ENCODE data around the gene CADPS. TPM values are rescaled to one million over a fixed set of nuclear protein-coding genes. Genes with fewer than 3 reads are reported as not detected.

Gene CADPS
- total and polyA plus RNA-seq, 2 donors = 2.3 to 4.4 TPM

- H3K27ac ChIP-seq (ENCODE audit: low read depth in 1 of 2, low read length in 1 of 2) = no peak overlapping the region
- no peaks in the 10 kb centered on the region for H3K4me1 ChIP-seq (ENCODE audit: control insufficient read depth in 2 of 2, insufficient read depth in 2 of 2, low read length in 2 of 2)
- H3K36me3 ChIP-seq (ENCODE audit: control insufficient read depth in 2 of 2, insufficient read depth in 2 of 2, low read length in 1 of 2) = no peaks in the 10 kb centered on the region
- WGBS = 89% methylated on average over 4 of the region's 4 CpGs
- H3K4me3 ChIP-seq (ENCODE audit: low read length in 2 of 2) = no peak overlapping the region
- H3K27me3 ChIP-seq (ENCODE audit: control insufficient read depth in 2 of 2, insufficient read depth in 1 of 2, low read length in 1 of 2) = no peaks in the 10 kb centered on the region
- no peak for DNase-seq (ENCODE audit: low read depth in 6 of 9, low spot score in 9 of 9)
- H3K9me3 ChIP-seq (ENCODE audit: control insufficient read depth in 2 of 2, insufficient read depth in 1 of 2, low read length in 1 of 2) = no peaks in the 10 kb centered on the region
These were observed 126.1 kb downstream of the CADPS start for GRCh38 chr3:62749130-62749529.

GRCh38 chr3:62737449-62737848, 137.8 kb downstream of the CADPS start:
- no peak for DNase-seq (ENCODE audit: low read depth in 6 of 9, low spot score in 9 of 9)
- Histone ChIP-seq H3K4me3 (ENCODE audit: low read length in 2 of 2) (no peak overlapping the region), H3K4me1 (ENCODE audit: control insufficient read depth in 2 of 2, insufficient read depth in 2 of 2, low read length in 2 of 2) (no peaks in the 10 kb centered on the region), H3K27me3 (ENCODE audit: control insufficient read depth in 2 of 2, insufficient read depth in 1 of 2, low read length in 1 of 2) (no peaks in the 10 kb centered on the region), H3K9me3 (ENCODE audit: control insufficient read depth in 2 of 2, insufficient read depth in 1 of 2, low read length in 1 of 2) (peaks cover 0 to 3% of the 10 kb centered on the region in 2 donors), H3K27ac (ENCODE audit: low read depth in 1 of 2, low read length in 1 of 2) (no peak overlapping the region), H3K36me3 (ENCODE audit: control insufficient read depth in 2 of 2, insufficient read depth in 2 of 2, low read length in 1 of 2) (no peaks in the 10 kb centered on the region)
- 83% methylated on average over 3 of the region's 3 CpGs for WGBS

GRCh38 chr3:62735510-62735909, 139.7 kb downstream of the CADPS start:
- DNase-seq (ENCODE audit: low read depth in 6 of 9, low spot score in 9 of 9) = no peak
- Histone ChIP-seq H3K4me1 (ENCODE audit: control insufficient read depth in 2 of 2, insufficient read depth in 2 of 2, low read length in 2 of 2) (no peaks in the 10 kb centered on the region), H3K27ac (ENCODE audit: low read depth in 1 of 2, low read length in 1 of 2) (no peak overlapping the region), H3K4me3 (ENCODE audit: low read length in 2 of 2) (no peak overlapping the region), H3K36me3 (ENCODE audit: control insufficient read depth in 2 of 2, insufficient read depth in 2 of 2, low read length in 1 of 2) (no peaks in the 10 kb centered on the region), H3K27me3 (ENCODE audit: control insufficient read depth in 2 of 2, insufficient read depth in 1 of 2, low read length in 1 of 2) (no peaks in the 10 kb centered on the region), H3K9me3 (ENCODE audit: control insufficient read depth in 2 of 2, insufficient read depth in 1 of 2, low read length in 1 of 2) (peaks cover 0 to 3% of the 10 kb centered on the region in 2 donors)
- 100% methylated on average over 1 of the region's 1 CpG for WGBS

- H3K27me3 ChIP-seq (ENCODE audit: control insufficient read depth in 2 of 2, insufficient read depth in 1 of 2, low read length in 1 of 2) = no peaks in the 10 kb centered on the region
- no peaks in the 10 kb centered on the region for H3K36me3 ChIP-seq (ENCODE audit: control insufficient read depth in 2 of 2, insufficient read depth in 2 of 2, low read length in 1 of 2)
- H3K27ac ChIP-seq (ENCODE audit: low read depth in 1 of 2, low read length in 1 of 2) = no peak overlapping the region
- DNase-seq (ENCODE audit: low read depth in 6 of 9, low spot score in 9 of 9) = no peak
- H3K4me1 ChIP-seq (ENCODE audit: control insufficient read depth in 2 of 2, insufficient read depth in 2 of 2, low read length in 2 of 2) = no peaks in the 10 kb centered on the region
- no peaks in the 10 kb centered on the region for H3K9me3 ChIP-seq (ENCODE audit: control insufficient read depth in 2 of 2, insufficient read depth in 1 of 2, low read length in 1 of 2)
- no peak overlapping the region for H3K4me3 ChIP-seq (ENCODE audit: low read length in 2 of 2)
- 89% methylated on average over 5 of the region's 5 CpGs for WGBS
These were observed 142.9 kb downstream of the CADPS start for GRCh38 chr3:62732183-62732904.

- no peak for DNase-seq (ENCODE audit: low read depth in 6 of 9, low spot score in 9 of 9)
- H3K4me1 ChIP-seq (ENCODE audit: control insufficient read depth in 2 of 2, insufficient read depth in 2 of 2, low read length in 2 of 2) = no peaks in the 10 kb centered on the region
- H3K36me3 ChIP-seq (ENCODE audit: control insufficient read depth in 2 of 2, insufficient read depth in 2 of 2, low read length in 1 of 2) = no peaks in the 10 kb centered on the region
- no peak overlapping the region for H3K27ac ChIP-seq (ENCODE audit: low read depth in 1 of 2, low read length in 1 of 2)
- WGBS = 82% methylated on average over 5 of the region's 5 CpGs
- no peaks in the 10 kb centered on the region for H3K9me3 ChIP-seq (ENCODE audit: control insufficient read depth in 2 of 2, insufficient read depth in 1 of 2, low read length in 1 of 2)
- no peaks in the 10 kb centered on the region for H3K27me3 ChIP-seq (ENCODE audit: control insufficient read depth in 2 of 2, insufficient read depth in 1 of 2, low read length in 1 of 2)
- H3K4me3 ChIP-seq (ENCODE audit: low read length in 2 of 2) = no peak overlapping the region
These were observed 147.2 kb downstream of the CADPS start for GRCh38 chr3:62727981-62728380.

GRCh38 chr3:62727536-62727935, 147.7 kb downstream of the CADPS start:
- Histone ChIP-seq H3K27ac (ENCODE audit: low read depth in 1 of 2, low read length in 1 of 2) (no peak overlapping the region), H3K36me3 (ENCODE audit: control insufficient read depth in 2 of 2, insufficient read depth in 2 of 2, low read length in 1 of 2) (no peaks in the 10 kb centered on the region), H3K4me3 (ENCODE audit: low read length in 2 of 2) (no peak overlapping the region), H3K4me1 (ENCODE audit: control insufficient read depth in 2 of 2, insufficient read depth in 2 of 2, low read length in 2 of 2) (no peaks in the 10 kb centered on the region), H3K27me3 (ENCODE audit: control insufficient read depth in 2 of 2, insufficient read depth in 1 of 2, low read length in 1 of 2) (no peaks in the 10 kb centered on the region), H3K9me3 (ENCODE audit: control insufficient read depth in 2 of 2, insufficient read depth in 1 of 2, low read length in 1 of 2) (no peaks in the 10 kb centered on the region)
- 97% methylated on average over 1 of the region's 1 CpG for WGBS
- no peak for DNase-seq (ENCODE audit: low read depth in 6 of 9, low spot score in 9 of 9)

GRCh38 chr3:62724503-62724902, 150.7 kb downstream of the CADPS start:
- DNase-seq (ENCODE audit: low read depth in 6 of 9, low spot score in 9 of 9) = no peak
- no peak overlapping the region for H3K4me3 ChIP-seq (ENCODE audit: low read length in 2 of 2)
- no peak overlapping the region for H3K27ac ChIP-seq (ENCODE audit: low read depth in 1 of 2, low read length in 1 of 2)
- H3K9me3 ChIP-seq (ENCODE audit: control insufficient read depth in 2 of 2, insufficient read depth in 1 of 2, low read length in 1 of 2) = no peaks in the 10 kb centered on the region
- no peaks in the 10 kb centered on the region for H3K36me3 ChIP-seq (ENCODE audit: control insufficient read depth in 2 of 2, insufficient read depth in 2 of 2, low read length in 1 of 2)
- H3K27me3 ChIP-seq (ENCODE audit: control insufficient read depth in 2 of 2, insufficient read depth in 1 of 2, low read length in 1 of 2) = no peaks in the 10 kb centered on the region
- WGBS = 93% methylated on average over 4 of the region's 4 CpGs
- H3K4me1 ChIP-seq (ENCODE audit: control insufficient read depth in 2 of 2, insufficient read depth in 2 of 2, low read length in 2 of 2) = no peaks in the 10 kb centered on the region

- H3K4me1 ChIP-seq (ENCODE audit: control insufficient read depth in 2 of 2, insufficient read depth in 2 of 2, low read length in 2 of 2) = no peaks in the 10 kb centered on the region
- H3K9me3 ChIP-seq (ENCODE audit: control insufficient read depth in 2 of 2, insufficient read depth in 1 of 2, low read length in 1 of 2) = no peaks in the 10 kb centered on the region
- no peak for DNase-seq (ENCODE audit: low read depth in 6 of 9, low spot score in 9 of 9)
- no peaks in the 10 kb centered on the region for H3K27me3 ChIP-seq (ENCODE audit: control insufficient read depth in 2 of 2, insufficient read depth in 1 of 2, low read length in 1 of 2)
- no peaks in the 10 kb centered on the region for H3K36me3 ChIP-seq (ENCODE audit: control insufficient read depth in 2 of 2, insufficient read depth in 2 of 2, low read length in 1 of 2)
- no peak overlapping the region for H3K4me3 ChIP-seq (ENCODE audit: low read length in 2 of 2)
- no peak overlapping the region for H3K27ac ChIP-seq (ENCODE audit: low read depth in 1 of 2, low read length in 1 of 2)
- WGBS = 77% methylated on average over 1 of the region's 1 CpG
These were observed 151.3 kb downstream of the CADPS start for GRCh38 chr3:62723914-62724217.

- no peak for DNase-seq (ENCODE audit: low read depth in 6 of 9, low spot score in 9 of 9)
- H3K4me1 ChIP-seq (ENCODE audit: control insufficient read depth in 2 of 2, insufficient read depth in 2 of 2, low read length in 2 of 2) = no peaks in the 10 kb centered on the region
- H3K27ac ChIP-seq (ENCODE audit: low read depth in 1 of 2, low read length in 1 of 2) = no peak overlapping the region
- no peak overlapping the region for H3K4me3 ChIP-seq (ENCODE audit: low read length in 2 of 2)
- 56% methylated on average over 13 of the region's 13 CpGs for WGBS
- H3K27me3 ChIP-seq (ENCODE audit: control insufficient read depth in 2 of 2, insufficient read depth in 1 of 2, low read length in 1 of 2) = no peaks in the 10 kb centered on the region
- no peaks in the 10 kb centered on the region for H3K36me3 ChIP-seq (ENCODE audit: control insufficient read depth in 2 of 2, insufficient read depth in 2 of 2, low read length in 1 of 2)
- no peaks in the 10 kb centered on the region for H3K9me3 ChIP-seq (ENCODE audit: control insufficient read depth in 2 of 2, insufficient read depth in 1 of 2, low read length in 1 of 2)
These were observed 151.9 kb downstream of the CADPS start for GRCh38 chr3:62723166-62723913.
